Measurements from ENCODE around the gene NETO1. TPM values are rescaled to one million over a fixed set of nuclear protein-coding genes. Genes with fewer than 3 reads are reported as not detected.

The NETO1 gene
- total and polyA plus RNA-seq, 2 of the 13 experiments (the other 11 are each of a cell fraction or from before 2014, with no cell fraction given), result not detected

DNA sequence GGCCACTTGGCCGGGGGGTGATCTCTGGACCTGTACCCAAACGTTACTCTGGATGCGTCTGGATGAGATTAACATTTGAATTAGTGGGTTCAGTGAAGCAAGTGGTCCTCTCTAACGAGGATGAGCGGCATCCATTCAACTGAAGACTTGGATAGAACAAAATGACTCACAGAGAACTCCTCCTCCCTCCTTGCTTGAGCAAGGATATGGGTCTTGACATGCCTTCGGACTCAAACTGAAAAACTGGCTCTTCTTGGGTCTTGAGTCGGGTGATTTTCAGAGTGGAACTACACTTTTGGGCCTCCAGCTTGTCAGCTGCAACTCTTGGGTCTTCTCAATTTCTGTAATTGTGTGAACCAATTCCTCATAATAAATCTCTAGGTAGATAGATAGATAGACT lies 47.2 kb downstream of the NETO1 start:
- no peaks in the 10 kb centered on the region for H3K9me3 ChIP-seq (ENCODE audit: low read length)
- FAIRE-seq, result no peak
- H3K4me2 ChIP-seq (ENCODE audit: low read depth, low read length), result no peak overlapping the region
- TF ChIP-seq, protein P1, sequence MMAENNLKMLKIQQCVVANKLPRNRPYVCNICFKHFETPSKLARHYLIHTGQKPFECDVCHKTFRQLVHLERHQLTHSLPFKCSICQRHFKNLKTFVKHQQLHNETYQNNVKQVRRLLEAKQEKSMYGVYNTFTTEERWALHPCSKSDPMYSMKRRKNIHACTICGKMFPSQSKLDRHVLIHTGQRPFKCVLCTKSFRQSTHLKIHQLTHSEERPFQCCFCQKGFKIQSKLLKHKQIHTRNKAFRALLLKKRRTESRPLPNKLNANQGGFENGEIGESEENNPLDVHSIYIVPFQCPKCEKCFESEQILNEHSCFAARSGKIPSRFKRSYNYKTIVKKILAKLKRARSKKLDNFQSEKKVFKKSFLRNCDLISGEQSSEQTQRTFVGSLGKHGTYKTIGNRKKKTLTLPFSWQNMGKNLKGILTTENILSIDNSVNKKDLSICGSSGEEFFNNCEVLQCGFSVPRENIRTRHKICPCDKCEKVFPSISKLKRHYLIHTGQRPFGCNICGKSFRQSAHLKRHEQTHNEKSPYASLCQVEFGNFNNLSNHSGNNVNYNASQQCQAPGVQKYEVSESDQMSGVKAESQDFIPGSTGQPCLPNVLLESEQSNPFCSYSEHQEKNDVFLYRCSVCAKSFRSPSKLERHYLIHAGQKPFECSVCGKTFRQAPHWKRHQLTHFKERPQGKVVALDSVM (CRISPR knock-in tag; IDR thresholded peaks at IDR 0.05), result no peak
- no peak for TF ChIP-seq ISL2 (CRISPR knock-in tag; IDR thresholded peaks at IDR 0.05)
- TF ChIP-seq MXD4 (CRISPR knock-in tag; IDR thresholded peaks at IDR 0.05), result no peak
- TF ChIP-seq NFYB (CRISPR knock-in tag; IDR thresholded peaks at IDR 0.05), result no peak
- no peak for TF ChIP-seq CEBPB (IDR thresholded peaks at IDR 0.05; ENCODE audit: borderline replicate concordance, low read depth, low read length)
- TF ChIP-seq, protein P2, sequence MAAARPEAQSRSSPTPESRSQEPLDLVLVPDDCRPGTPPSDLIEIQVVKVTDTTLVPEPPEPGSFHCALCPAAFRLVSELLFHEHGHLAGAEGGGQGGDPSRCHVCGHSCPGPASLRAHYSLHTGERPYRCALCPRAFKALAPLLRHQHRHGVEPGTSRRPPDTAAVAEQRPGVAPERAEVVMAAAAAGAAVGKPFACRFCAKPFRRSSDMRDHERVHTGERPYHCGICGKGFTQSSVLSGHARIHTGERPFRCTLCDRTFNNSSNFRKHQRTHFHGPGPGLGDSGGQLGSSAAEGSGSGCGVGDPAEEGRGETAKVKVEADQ (CRISPR knock-in tag; IDR thresholded peaks at IDR 0.05; ENCODE audit: borderline replicate concordance), result no peak
- TF ChIP-seq TEAD2 (CRISPR knock-in tag; IDR thresholded peaks at IDR 0.05), result no peak
- TF ChIP-seq, protein P3, sequence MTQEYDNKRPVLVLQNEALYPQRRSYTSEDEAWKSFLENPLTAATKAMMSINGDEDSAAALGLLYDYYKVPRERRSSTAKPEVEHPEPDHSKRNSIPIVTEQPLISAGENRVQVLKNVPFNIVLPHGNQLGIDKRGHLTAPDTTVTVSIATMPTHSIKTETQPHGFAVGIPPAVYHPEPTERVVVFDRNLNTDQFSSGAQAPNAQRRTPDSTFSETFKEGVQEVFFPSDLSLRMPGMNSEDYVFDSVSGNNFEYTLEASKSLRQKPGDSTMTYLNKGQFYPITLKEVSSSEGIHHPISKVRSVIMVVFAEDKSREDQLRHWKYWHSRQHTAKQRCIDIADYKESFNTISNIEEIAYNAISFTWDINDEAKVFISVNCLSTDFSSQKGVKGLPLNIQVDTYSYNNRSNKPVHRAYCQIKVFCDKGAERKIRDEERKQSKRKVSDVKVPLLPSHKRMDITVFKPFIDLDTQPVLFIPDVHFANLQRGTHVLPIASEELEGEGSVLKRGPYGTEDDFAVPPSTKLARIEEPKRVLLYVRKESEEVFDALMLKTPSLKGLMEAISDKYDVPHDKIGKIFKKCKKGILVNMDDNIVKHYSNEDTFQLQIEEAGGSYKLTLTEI (CRISPR knock-in tag; conservative IDR thresholded peaks at IDR 0.05), result no peak
- TF ChIP-seq GABPA (IDR thresholded peaks at IDR 0.05; ENCODE audit: low read depth, low read length), result no peak
- no peak for TF ChIP-seq GABPA (CRISPR knock-in tag; IDR thresholded peaks at IDR 0.05; ENCODE audit: low read depth)
- TF ChIP-seq ZNF256 (CRISPR knock-in tag; conservative IDR thresholded peaks at IDR 0.05), result no peak
- no peak for TF ChIP-seq ZSCAN21 (CRISPR knock-in tag; IDR thresholded peaks at IDR 0.05; ENCODE audit: borderline replicate concordance)
- TF ChIP-seq ZNF570 (CRISPR knock-in tag; IDR thresholded peaks at IDR 0.05; ENCODE audit: borderline replicate concordance), result no peak
- no peak overlapping the region for H3K27ac ChIP-seq (ENCODE audit: extremely low read length, insufficient read depth, low read length)
- H3K36me3 ChIP-seq (replicated peaks in 1 of 2; ENCODE audit: control insufficient read depth in 1 of 2, insufficient read depth in 2 of 2, low read length in 2 of 2), result no peaks in the 10 kb centered on the region
- H3K9ac ChIP-seq (ENCODE audit: insufficient read depth, low read depth, low read length), result no peak overlapping the region
- H3K27me3 ChIP-seq (ENCODE audit: control insufficient read depth in 1 of 2, insufficient read depth in 2 of 2, low read length in 2 of 2), result no peaks in the 10 kb centered on the region; a peak in 1 of 5 replicates
- no peaks in the 10 kb centered on the region for H3K4me1 ChIP-seq (ENCODE audit: insufficient read depth, low read length)
- in situ Hi-C loops (cut with HindIII; ENCODE audit: extremely low pct_ligation_motif_present, low pct_unique_long_range_greater_than_20kb), result no loop called here
- WGBS (ENCODE audit: low lambda C conversion rate), result 1% methylated on average over 7 of the region's 7 CpGs
- no peak for ATAC-seq
- DNase-seq (ENCODE audit: low spot score), result no peak
- no peaks in the 10 kb centered on the region for H3K79me2 ChIP-seq (ENCODE audit: insufficient read depth, low read length)
- intact Hi-C loops (cut with micrococcal nuclease; ENCODE audit: unreplicated experiment), result no loop called here
- no TSS peak for BruUV-seq (replicated peaks)
- POLR2A ChIA-PET, result no interaction called here
- H3K4me3 ChIP-seq (replicated peaks in 1 of 3; ENCODE audit: insufficient read depth in 1 of 3, low read depth in 2 of 3, low read length in 3 of 3), result no peak overlapping the region
- H2AFZ ChIP-seq (ENCODE audit: low read length), result no peak overlapping the region
- no peaks in the 10 kb centered on the region for H4K20me1 ChIP-seq (ENCODE audit: insufficient read depth, low read length)
- CTCF ChIA-PET (ENCODE audit: low intra/inter-chr PET ratio, low total read pairs), result no interaction called here

All from HepG2 (cell line).